22Rv1 (cell line): ENCODE results near the gene LENG8.

Experiments used
- ZFX ChIP-seq: fragments of 450-650 bp; IDR thresholded peaks from 2 replicates; pipeline ENCODE4 v1.6.1; 2017; ENCODE audit warnings: antibody characterized with exemption, borderline replicate concordance
- TF ChIP-seq, protein P1 (sequence below): fragments of 450-650 bp; IDR thresholded peaks from 2 replicates; pipeline ENCODE4 v1.5.1; 2017; ENCODE audit warnings: mild to moderate bottlenecking

DNA sequence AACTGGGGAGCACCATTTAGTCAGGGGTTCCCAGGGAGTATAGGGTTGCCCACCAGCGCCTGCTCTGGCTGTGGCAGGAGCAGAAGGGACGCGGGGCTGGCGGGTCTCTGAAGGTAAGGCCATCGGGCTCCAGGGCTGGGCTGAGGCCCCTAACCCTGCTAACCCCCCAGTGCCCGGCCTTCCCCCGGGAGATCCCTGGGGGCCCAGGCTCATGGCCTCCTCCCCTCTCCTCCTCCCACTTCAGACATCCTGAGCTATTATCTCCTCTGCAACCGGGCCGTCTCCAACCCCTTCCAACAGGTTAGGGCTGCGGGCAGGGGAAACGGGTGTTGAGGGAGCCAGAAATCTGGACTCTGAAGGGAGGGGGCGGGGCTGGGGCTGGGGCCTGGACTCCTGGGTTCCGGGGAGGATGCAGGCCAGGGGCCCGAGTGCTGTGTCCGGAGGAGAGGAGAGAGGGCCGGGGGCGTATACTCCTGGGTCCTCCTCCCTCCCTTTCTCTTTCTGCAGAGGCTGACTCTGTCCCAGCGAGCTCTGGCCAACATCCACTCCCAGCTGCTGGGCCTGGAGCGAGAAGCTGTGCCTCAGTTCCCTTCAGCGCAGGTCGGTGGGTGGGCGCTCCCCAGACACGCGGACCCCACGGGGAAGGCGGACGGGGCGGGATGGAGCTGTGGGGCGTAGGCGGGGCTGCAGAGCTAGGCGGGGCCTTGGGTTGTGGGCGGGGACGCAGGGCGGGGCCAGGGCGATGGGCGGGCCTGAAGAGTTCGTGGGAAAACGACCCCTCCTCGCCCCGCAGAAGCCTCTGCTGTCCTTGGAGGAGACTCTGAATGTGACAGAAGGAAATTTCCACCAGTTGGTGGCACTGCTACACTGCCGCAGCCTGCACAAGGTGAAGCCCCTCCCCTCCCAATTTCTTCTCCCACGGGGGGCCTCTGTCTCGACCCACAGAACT is 18.4 kb upstream of the LENG8 start:
- TF ChIP-seq, protein P1, sequence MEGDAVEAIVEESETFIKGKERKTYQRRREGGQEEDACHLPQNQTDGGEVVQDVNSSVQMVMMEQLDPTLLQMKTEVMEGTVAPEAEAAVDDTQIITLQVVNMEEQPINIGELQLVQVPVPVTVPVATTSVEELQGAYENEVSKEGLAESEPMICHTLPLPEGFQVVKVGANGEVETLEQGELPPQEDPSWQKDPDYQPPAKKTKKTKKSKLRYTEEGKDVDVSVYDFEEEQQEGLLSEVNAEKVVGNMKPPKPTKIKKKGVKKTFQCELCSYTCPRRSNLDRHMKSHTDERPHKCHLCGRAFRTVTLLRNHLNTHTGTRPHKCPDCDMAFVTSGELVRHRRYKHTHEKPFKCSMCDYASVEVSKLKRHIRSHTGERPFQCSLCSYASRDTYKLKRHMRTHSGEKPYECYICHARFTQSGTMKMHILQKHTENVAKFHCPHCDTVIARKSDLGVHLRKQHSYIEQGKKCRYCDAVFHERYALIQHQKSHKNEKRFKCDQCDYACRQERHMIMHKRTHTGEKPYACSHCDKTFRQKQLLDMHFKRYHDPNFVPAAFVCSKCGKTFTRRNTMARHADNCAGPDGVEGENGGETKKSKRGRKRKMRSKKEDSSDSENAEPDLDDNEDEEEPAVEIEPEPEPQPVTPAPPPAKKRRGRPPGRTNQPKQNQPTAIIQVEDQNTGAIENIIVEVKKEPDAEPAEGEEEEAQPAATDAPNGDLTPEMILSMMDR: peak; percentile 66
- no peak for TF ChIP-seq ZFX
